Thyroid gland (tissue), 4 donors: ENCODE results near the gene CYP1A2.

Source experiments
- CTCF ChIP-seq, 6 experiments: fragments of 200-600 bp in 3 of 6; fragments of 450-650 bp in 3 of 6; sonication (generic) in 3 of 6; IDR thresholded peaks; one replicate each; pipeline ENCODE4 v1.5.1; 2016 to 2019; ENCODE audit warnings: antibody characterized with exemption in 6 of 6, mild to moderate bottlenecking in 2 of 6, inconsistent platforms in 1 of 6, moderate library complexity in 1 of 6
- POLR2A ChIP-seq, 2 donors: fragments of 450-650 bp; IDR thresholded peaks; one replicate each; pipeline ENCODE4 v1.6.1; 2017; ENCODE audit warnings: antibody characterized with exemption in 2 of 2, mild to moderate bottlenecking in 2 of 2, moderate library complexity in 1 of 2

DNA sequence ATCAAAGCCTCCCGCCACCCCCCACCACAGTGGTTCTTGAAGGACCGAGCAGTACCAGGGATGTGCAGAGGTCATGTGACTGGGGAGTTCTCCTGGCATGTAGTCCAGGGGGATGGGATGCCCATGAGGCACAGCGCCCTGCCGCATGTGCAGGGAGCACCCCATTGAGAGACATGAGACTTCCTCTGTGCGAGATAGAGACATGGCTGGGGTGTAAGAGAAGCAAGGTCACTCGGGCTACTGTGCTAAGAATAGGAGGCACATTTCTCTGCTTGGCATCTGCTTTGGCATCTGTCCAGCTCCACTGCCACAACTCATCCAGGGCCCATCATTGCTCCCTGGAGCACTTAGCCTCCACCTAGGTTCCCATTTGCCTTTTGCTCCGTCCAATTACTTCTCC is 20.9 kb upstream of the CYP1A2 start:
- TF ChIP-seq CTCF (IDR thresholded peaks at IDR 0.05), result no peak
- TF ChIP-seq POLR2A (IDR thresholded peaks at IDR 0.05), result no peak
